GM12892 (cell line): ENCODE data around the gene HLA-DRB1.

Experiments
- POLR2A ChIP-seq: IDR thresholded peaks from 2 replicates; pipeline ENCODE4 v1.6.1; 2011; ENCODE audit warnings: low read depth, low read length, control low read depth
- POLR2AphosphoS5 ChIP-seq: IDR thresholded peaks from 2 replicates; pipeline ENCODE4 v1.6.1; 2011; ENCODE audit warnings: low read depth, low read length, control low read depth

- no peak for TF ChIP-seq POLR2AphosphoS5
- TF ChIP-seq POLR2A: peak; percentile 35
Measured at GRCh38 chr6:32607263-32607987, 17.8 kb upstream of the HLA-DRB1 start.
